Stomach (tissue), 4 donors: ENCODE results near the gene CLN5.

Experiments
- CTCF ChIP-seq, 7 experiments: fragments of 450-650 bp in 4 of 7; fragments of 200-600 bp in 3 of 7; sonication (generic) in 3 of 7; IDR thresholded peaks; one replicate each; pipeline ENCODE4 v1.5.1; 2016 to 2019; ENCODE audit warnings: antibody characterized with exemption in 7 of 7, control low read depth in 2 of 7, mild to moderate bottlenecking in 1 of 7
- EP300 ChIP-seq: sonication (generic); formaldehyde crosslinking; IDR thresholded peaks from one replicate; pipeline ENCODE4 v1.6.1; 2017; ENCODE audit warnings: antibody characterized with exemption

DNA sequence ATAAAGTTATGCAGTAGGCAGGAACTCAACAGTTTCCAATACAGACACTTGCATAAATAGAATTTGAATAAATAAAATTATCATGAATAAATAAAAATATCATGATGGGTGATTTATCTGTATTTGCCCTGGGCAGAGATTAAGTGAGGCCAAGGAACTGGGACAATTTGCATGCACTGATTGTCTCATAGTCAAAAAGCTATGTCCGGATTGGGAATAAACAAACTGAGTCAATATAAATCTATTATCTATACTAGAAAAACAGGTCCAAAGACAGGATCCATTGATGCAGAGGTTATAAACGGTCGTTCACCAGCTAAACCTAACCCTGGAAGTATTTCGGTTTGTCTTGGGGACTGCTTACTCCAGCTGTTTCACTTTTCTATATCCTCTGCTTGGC, 61.3 kb downstream of the CLN5 start:
- TF ChIP-seq CTCF (IDR thresholded peaks at IDR 0.05) (no peak), EP300 (no peak)
